CD4-positive, CD25-positive, alpha-beta regulatory T cell (primary cell): ENCODE data around the gene GIPR. TPM values are rescaled to one million over a fixed set of nuclear protein-coding genes. Genes with fewer than 3 reads are reported as not detected.

Source experiments
- ATAC-seq, 2 donors: fragments of 150-1000 bp; cut with Tn5 transposase; one replicate each; pipeline ENCODE4 v1.10.0; 2021; ENCODE audit warnings: low read depth in 2 of 2, moderate number of reproducible peaks in 2 of 2, moderate library complexity in 1 of 2
- DNase-seq, 3 donors: peaks; one replicate each; pipeline versions ENCODE4 v3.0.0 to v3.0.0-alpha.2; 2012 to 2022; ENCODE audit warnings: mixed read lengths in 1 of 3
- H3K27ac ChIP-seq: one replicate; pipeline ENCODE4 v1.7.0; 2013; ENCODE audit warnings: mild to moderate bottlenecking, low read length; ENCODE audit not compliant: insufficient read depth, poor library complexity, severe bottlenecking
- H3K27me3 ChIP-seq: one replicate; pipeline ENCODE4 v1.7.0; 2013; ENCODE audit warnings: low read length; ENCODE audit not compliant: control insufficient read depth, insufficient read depth
- H3K36me3 ChIP-seq: one replicate; pipeline ENCODE4 v1.7.0; 2013; ENCODE audit warnings: mild to moderate bottlenecking, low read length, moderate library complexity; ENCODE audit not compliant: control insufficient read depth, insufficient read depth
- H3K4me1 ChIP-seq: 2 replicates; pipeline ENCODE4 v1.7.0; 2013; ENCODE audit warnings: mild to moderate bottlenecking, low read length; ENCODE audit not compliant: insufficient read depth, control insufficient read depth, poor library complexity, severe bottlenecking
- H3K4me3 ChIP-seq: one replicate; pipeline ENCODE4 v1.7.0; 2013; ENCODE audit warnings: low read depth, mild to moderate bottlenecking, low read length, moderate library complexity
- H3K9me3 ChIP-seq, 2 experiments: 1 replicate in 1 of 2; 2 replicates in 1 of 2; pipeline ENCODE4 v1.7.0; 2013; ENCODE audit warnings: low read length in 2 of 2, mild to moderate bottlenecking in 1 of 2, moderate library complexity in 1 of 2; ENCODE audit not compliant: control insufficient read depth in 2 of 2
- H3K27ac Mint-ChIP-seq, 3 donors: one replicate each; pipeline ENCODE4 v1.8.0; 2020 to 2022; ENCODE audit warnings: mild to moderate bottlenecking in 3 of 3, mixed read lengths in 3 of 3, moderate library complexity in 2 of 3
- H3K27me3 Mint-ChIP-seq: one replicate; pipeline ENCODE4 v1.8.0; 2022; ENCODE audit warnings: mild to moderate bottlenecking, mixed read lengths
- H3K36me3 Mint-ChIP-seq: one replicate; pipeline ENCODE4 v1.8.0; 2020; ENCODE audit warnings: mixed read lengths
- H3K4me1 Mint-ChIP-seq, 4 donors: one replicate each; pipeline ENCODE4 v1.8.0; 2020 to 2022; ENCODE audit warnings: mixed read lengths in 4 of 4, mild to moderate bottlenecking in 1 of 4
- H3K4me3 Mint-ChIP-seq, 4 donors: one replicate each; pipeline ENCODE4 v1.8.0; 2020 to 2022; ENCODE audit warnings: mild to moderate bottlenecking in 4 of 4, mixed read lengths in 4 of 4, moderate library complexity in 3 of 4
- H3K9me3 Mint-ChIP-seq, 7 donors: one replicate each; pipeline ENCODE4 v1.8.0; 2020 to 2022; ENCODE audit warnings: mixed read lengths in 7 of 7, mild to moderate bottlenecking in 3 of 7, moderate library complexity in 2 of 7
- polyA plus RNA-seq, 4 donors: library from polyadenylated mRNA; unstranded; fragments of 300-500 nt; fragmentation: Illumina TruSeq; gene quantifications; one replicate each; pipeline ENCODE4 v1.2.3, GENCODE V29; 2021
- total RNA-seq: library from RNA; stranded (reverse); gene quantifications from one replicate; pipeline ENCODE4 v1.2.3, GENCODE V29; 2022

Gene GIPR
- total and polyA plus RNA-seq, 5 donors from 2014 or later = 0.15 to 9.3 (median 0.18) TPM; not detected in 1

DNA sequence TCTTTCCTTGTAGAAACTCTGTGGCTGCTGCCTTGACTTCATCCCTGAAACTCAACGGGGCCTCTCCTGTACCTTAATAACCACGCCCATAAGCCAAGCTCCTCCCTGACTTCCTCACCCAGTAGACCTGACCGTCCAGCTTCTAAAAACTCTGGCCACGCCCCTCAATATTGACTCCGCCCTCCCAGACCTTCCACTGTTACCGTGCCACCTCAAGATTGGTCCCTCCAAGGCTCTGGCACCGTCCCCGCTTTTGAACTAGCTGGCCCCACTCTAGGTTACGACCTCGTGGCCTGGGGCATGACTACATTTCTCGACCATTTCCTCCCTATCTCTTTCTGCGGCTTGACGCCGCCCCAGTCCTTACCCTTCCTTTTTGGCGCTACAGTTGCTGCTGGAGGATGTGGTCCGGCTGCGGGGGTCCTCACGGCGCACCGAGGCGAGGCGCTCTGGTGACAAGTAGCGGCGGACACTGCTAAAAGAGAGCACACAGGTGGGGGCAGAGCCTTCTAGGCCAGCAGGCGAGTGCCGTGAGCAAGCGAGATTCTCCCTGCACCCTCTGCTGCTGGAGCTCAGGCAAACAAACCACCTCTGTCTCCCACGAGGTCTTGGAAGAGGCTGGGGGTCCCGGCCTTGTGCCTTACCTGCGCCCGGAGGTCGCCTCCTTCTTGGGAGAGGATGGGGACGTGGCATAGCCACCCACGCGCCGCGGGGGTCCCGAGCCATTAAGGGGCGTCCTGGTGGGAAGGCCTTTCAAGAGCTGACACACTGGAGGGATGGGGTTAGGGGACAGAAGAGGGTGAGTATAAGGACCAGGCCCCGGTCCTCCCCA, 26.5 kb upstream of the GIPR start:
- Mint-ChIP-seq H3K27me3 (peaks cover 8% of the 10 kb centered on the region), H3K4me3 (peak overlapping the region; percentile 77 to 90 (median 88)), H3K4me1 (peaks cover 13 to 71% (median 38%) of the 10 kb centered on the region in 4 donors), H3K36me3 (peaks cover 3% of the 10 kb centered on the region), H3K9me3 (no peaks in the 10 kb centered on the region), H3K27ac (peak overlapping the region; percentile 87 to 92 (median 91))
- Histone ChIP-seq H3K36me3 (no peaks in the 10 kb centered on the region), H3K4me1 (peaks cover 63% of the 10 kb centered on the region), H3K27ac (peak overlapping the region; percentile 94), H3K9me3 (no peaks in the 10 kb centered on the region), H3K27me3 (no peaks in the 10 kb centered on the region), H3K4me3 (peak overlapping the region; percentile 53)
- ATAC-seq (peak; percentile 8 to 22), DNase-seq (peak; percentile 59 to 91 (median 66))

GRCh38 chr19:45643024-45643926, 24.7 kb upstream of the GIPR start:
- Mint-ChIP-seq H3K27me3 (peaks cover 8% of the 10 kb centered on the region), H3K4me1 (peaks cover 13 to 62% (median 39%) of the 10 kb centered on the region in 4 donors), H3K27ac (peak overlapping the region; percentile 87 to 92 (median 90)), H3K36me3 (peaks cover 3% of the 10 kb centered on the region), H3K4me3 (peak overlapping the region; percentile 77 to 94 (median 85)), H3K9me3 (no peaks in the 10 kb centered on the region)
- Histone ChIP-seq H3K9me3 (no peaks in the 10 kb centered on the region), H3K27ac (peak overlapping the region; percentile 94), H3K4me1 (peaks cover 60% of the 10 kb centered on the region), H3K36me3 (no peaks in the 10 kb centered on the region), H3K27me3 (no peaks in the 10 kb centered on the region), H3K4me3 (peak overlapping the region; percentile 61)
- peak; percentile 73 to 90 (median 89) for DNase-seq
- ATAC-seq = peak; percentile 33 to 41

DNA sequence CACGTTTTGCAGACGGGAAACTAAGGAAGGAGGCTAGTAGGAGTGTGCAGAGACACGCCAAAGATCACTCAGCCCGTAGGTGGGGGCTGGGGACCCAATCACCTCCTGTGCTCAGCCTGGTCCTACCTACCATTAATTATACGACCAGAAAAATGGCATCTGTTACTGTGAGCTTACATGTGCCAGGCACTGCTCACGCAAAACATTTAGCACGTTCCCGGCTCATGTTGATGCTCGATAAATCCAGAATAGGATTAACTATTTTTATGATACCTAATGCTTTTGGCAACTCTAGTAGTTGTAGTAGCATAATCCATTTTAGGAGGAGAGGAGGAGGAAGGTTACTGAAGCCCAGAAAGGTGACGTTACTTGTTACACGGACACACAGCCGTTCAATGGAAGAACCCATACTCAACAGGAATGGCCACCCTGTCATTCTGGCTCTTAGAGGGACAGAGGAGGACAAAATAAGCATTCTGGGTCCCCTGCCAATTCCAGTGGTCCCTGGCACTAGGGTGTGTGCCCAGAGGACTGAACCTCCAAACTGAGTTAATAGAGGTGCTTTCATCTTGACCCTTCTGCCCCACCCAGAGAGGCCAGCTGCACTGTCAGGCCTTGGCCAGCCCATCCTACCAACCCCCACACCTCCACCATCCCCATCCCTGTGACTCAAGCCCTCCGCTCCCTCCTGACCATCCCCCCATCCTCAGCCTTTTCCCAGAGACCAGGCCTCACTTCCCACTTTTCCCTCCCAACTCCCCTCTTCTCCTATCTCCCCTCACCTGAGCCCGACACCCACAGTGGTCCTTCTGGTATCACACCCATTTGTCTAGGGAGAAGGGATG, 23.9 kb upstream of the GIPR start:
- peaks cover 51% of the 10 kb centered on the region for H3K4me1 ChIP-seq
- Mint-ChIP-seq H3K27me3 (peaks cover 8% of the 10 kb centered on the region), H3K36me3 (no peaks in the 10 kb centered on the region), H3K4me1 (peaks cover 13 to 53% (median 36%) of the 10 kb centered on the region in 4 donors), H3K4me3 (peak overlapping the region in 3 of 4 donors; percentile 53 to 84 (median 63)), H3K9me3 (no peaks in the 10 kb centered on the region), H3K27ac (peak overlapping the region in 1 of 3 donors; percentile 69)
- no peaks in the 10 kb centered on the region for H3K36me3 ChIP-seq
- H3K9me3 ChIP-seq = no peaks in the 10 kb centered on the region
- ATAC-seq (no peak), DNase-seq (no peak)
- no peak overlapping the region for H3K27ac ChIP-seq
- H3K4me3 ChIP-seq = no peak overlapping the region
- no peaks in the 10 kb centered on the region for H3K27me3 ChIP-seq

DNA sequence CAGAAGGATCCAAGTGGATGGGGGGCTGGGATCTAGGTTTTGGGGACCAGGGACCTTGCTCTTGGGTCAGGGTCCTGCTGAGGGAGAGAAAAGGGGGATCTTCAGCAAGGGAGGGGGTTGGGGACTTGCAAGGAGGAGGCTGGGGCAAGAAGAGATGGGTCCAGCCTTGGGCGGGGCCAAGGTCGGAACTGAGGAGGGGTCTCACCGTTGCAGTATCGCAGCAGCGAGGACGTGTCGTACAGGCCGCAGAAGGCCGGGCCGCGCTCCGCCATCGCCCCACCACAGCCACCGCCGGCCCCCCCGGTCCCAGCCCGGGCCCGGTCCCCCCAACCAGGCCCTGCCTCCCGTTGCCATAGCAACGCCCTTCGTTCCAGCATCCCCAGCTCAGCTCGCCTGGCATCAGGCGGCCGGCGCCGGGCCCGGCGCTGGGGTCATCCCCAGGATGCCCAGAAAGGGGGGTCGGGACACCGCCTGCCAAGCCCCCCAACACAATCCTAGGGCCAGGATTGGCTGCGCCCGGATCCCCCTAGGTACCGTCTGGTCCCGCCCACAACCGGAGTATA, 22.9 kb upstream of the GIPR start:
- no peaks in the 10 kb centered on the region for H3K9me3 Mint-ChIP-seq
- H3K27me3 Mint-ChIP-seq = peaks cover 8% of the 10 kb centered on the region
- Histone ChIP-seq H3K27ac (peak overlapping the region; percentile 14), H3K9me3 (no peaks in the 10 kb centered on the region), H3K4me3 (peak overlapping the region; percentile 59), H3K27me3 (no peaks in the 10 kb centered on the region), H3K4me1 (peaks cover 41% of the 10 kb centered on the region), H3K36me3 (no peaks in the 10 kb centered on the region)
- peak overlapping the region; percentile 88 to 98 (median 91) for H3K4me3 Mint-ChIP-seq
- peaks cover 13 to 47% (median 34%) of the 10 kb centered on the region in 4 donors for H3K4me1 Mint-ChIP-seq
- DNase-seq (no peak), ATAC-seq (no peak)
- no peaks in the 10 kb centered on the region for H3K36me3 Mint-ChIP-seq
- peak overlapping the region; percentile 38 to 86 (median 77) for H3K27ac Mint-ChIP-seq

DNA sequence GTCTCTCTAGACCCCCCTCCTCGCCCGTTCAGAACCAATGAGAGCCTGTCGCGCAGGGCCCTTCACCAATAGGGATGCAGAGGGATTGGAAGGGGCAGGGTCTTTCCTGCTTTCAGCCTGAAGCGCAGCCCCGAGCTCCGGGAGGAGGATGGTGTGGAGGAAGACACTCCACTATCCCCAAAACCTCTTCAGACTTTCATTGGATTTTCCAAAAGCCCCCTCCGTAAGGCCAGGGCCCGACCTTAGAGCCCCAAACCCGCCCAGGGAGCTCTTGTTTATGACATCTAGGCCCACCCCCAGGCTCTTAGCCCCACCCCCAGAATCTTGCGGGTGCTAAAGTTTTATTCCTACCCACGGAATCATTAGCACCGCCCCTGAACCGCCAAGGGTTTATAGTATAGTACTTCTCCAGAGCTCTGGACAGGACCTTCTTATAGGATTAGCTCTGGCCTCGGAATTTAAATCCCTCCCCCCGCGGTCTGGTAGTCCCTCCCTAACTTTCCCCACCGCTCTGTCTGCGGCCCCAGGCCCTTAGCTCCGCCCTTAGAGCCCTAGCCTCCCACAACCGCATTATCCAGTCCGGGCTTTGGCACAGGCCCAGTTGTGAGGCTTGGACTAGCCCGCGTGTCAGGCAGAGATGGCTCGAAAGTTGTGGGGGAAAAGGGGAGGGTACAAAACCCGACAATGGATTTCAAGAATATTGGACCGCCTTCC, 22.2 kb upstream of the GIPR start:
- peak; percentile 53 to 56 for ATAC-seq
- H3K36me3 Mint-ChIP-seq = no peaks in the 10 kb centered on the region
- peaks cover 14% of the 10 kb centered on the region for H3K27me3 Mint-ChIP-seq
- no peaks in the 10 kb centered on the region for H3K9me3 Mint-ChIP-seq
- peak overlapping the region; percentile 88 to 98 (median 91) for H3K4me3 Mint-ChIP-seq
- H3K4me1 Mint-ChIP-seq = peaks cover 11 to 43% (median 30%) of the 10 kb centered on the region in 4 donors
- H3K27ac ChIP-seq = peak overlapping the region; percentile 14
- DNase-seq = peak; percentile 76 to 91 (median 85)
- H3K4me1 ChIP-seq = peaks cover 41% of the 10 kb centered on the region
- H3K27ac Mint-ChIP-seq = peak overlapping the region; percentile 38 to 87 (median 77)
- no peaks in the 10 kb centered on the region for H3K9me3 ChIP-seq
- H3K27me3 ChIP-seq = no peaks in the 10 kb centered on the region
- H3K36me3 ChIP-seq = no peaks in the 10 kb centered on the region
- peak overlapping the region; percentile 59 for H3K4me3 ChIP-seq

DNA sequence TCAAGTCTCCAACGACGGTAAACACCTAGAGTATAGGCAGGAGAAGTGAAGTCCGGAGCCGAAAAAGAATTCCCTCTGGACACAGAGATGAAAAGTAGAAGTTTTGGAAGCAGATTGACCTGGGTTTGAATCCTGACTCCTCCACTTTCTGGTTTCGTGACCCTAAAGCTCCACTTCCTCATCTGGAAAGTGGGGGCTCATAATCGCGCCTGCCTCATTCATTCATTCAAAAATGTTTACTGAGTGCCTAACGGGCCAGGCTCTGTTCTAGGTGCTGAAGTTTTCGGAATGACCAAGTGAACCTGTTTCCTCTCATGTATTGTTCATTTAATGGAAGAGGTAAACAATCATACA, 21.7 kb upstream of the GIPR start:
- DNase-seq (no peak), ATAC-seq (no peak)
- Histone ChIP-seq H3K27ac (no peak overlapping the region), H3K27me3 (no peaks in the 10 kb centered on the region), H3K36me3 (no peaks in the 10 kb centered on the region), H3K4me1 (peaks cover 36% of the 10 kb centered on the region), H3K9me3 (no peaks in the 10 kb centered on the region), H3K4me3 (peak overlapping the region; percentile 59)
- H3K27ac Mint-ChIP-seq = peak overlapping the region in 2 of 3 donors; percentile 77 to 87
- peaks cover 6 to 38% (median 25%) of the 10 kb centered on the region in 4 donors for H3K4me1 Mint-ChIP-seq
- H3K27me3 Mint-ChIP-seq = peaks cover 14% of the 10 kb centered on the region
- no peaks in the 10 kb centered on the region for H3K9me3 Mint-ChIP-seq
- peak overlapping the region; percentile 88 to 98 (median 91) for H3K4me3 Mint-ChIP-seq
- no peaks in the 10 kb centered on the region for H3K36me3 Mint-ChIP-seq
